Measurements from ENCODE around the gene JOSD2.
"Not testable (repeated sequence)": the region's sequence is repeated elsewhere in the genome, so short reads cannot be mapped to it uniquely, and the experiment has no call there.

Gene JOSD2

DNA sequence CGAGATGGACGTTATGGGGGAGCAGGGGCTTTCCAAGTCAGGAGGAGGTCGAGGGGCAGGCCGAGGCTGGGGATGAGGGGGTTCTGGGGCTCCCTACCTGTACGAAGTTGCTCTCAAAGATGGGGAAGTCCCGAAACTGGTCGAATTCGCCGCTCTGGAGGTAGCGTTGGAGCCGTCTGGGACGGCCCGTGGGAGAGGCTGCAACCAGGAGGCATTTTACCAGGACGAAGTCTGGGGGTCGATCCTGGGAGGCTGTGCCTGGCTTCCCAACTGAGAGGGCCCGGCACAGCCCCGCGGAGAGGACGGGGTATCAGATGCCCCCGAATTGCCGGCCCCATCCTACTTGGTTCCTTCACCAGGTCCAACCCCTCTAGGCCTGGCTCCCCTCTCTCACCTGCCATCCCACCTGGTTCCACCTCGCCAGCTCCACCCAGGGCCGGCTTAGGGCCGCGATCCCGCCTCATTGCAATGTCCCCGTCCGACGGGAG lies 35.2 kb downstream of the JOSD2 start:
- ATAC-seq (no peak), DNase-seq (no peak)

DNA sequence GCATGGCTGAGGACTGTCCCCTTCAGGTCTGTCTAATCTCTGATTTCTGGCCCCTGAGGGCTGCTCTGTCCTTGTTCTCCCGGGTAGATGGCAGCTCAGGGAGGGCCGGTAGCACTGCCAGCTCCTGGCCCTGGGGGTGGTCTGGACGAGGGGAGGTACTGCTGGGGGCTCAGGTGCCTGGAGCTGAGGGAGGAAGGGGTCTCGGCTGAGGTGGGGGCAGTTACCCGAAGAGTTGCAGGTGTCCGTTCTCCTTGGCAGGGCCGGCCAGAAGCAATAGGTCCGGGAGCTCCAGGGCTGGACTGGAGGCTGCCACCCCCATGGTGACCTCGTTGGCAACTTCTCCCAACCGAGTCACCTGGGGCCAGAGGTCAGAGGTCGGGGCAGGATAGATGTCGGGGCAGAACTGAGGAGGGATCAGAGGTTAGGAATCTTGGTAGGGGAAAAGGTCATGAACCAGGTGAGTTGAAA lies 35.9 kb downstream of the JOSD2 start:
- ATAC-seq (no peak), DNase-seq (no peak)

GRCh38 chr19:50473336-50473735 lies 37.7 kb downstream of the JOSD2 start:
- ATAC-seq, DNase-seq: not testable (repeated sequence)

GRCh38 chr19:50468818-50469217 lies 42.2 kb downstream of the JOSD2 start:
- ATAC-seq (no peak), DNase-seq (no peak)

DNA sequence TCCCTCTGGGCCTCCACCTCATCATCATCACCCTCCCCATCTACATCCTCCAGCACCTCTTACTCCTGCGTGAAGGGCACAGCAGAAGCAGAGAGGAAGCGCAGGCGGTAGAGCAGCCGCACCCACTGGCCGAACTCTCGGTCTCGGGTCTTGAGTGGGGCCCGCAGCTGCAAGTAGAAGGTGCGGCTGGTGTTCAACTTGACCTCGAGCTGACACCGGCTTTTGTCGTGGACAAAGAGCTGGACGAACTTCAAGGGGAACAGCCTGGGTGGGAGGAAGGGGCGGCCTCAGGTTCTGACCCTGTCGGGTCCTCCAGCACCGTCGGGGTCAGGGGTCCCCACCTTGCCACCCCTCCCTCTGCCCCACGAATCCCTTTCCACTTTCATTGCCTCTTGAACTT lies 43.4 kb downstream of the JOSD2 start:
- ATAC-seq (no peak), DNase-seq (no peak)

- ATAC-seq (no peak), DNase-seq (no peak)
Measured at GRCh38 chr19:50466706-50467039, 44.3 kb downstream of the JOSD2 start.

GRCh38 chr19:50465986-50466705 lies 44.8 kb downstream of the JOSD2 start:
- no peak for DNase-seq
- no peak for ATAC-seq

DNA sequence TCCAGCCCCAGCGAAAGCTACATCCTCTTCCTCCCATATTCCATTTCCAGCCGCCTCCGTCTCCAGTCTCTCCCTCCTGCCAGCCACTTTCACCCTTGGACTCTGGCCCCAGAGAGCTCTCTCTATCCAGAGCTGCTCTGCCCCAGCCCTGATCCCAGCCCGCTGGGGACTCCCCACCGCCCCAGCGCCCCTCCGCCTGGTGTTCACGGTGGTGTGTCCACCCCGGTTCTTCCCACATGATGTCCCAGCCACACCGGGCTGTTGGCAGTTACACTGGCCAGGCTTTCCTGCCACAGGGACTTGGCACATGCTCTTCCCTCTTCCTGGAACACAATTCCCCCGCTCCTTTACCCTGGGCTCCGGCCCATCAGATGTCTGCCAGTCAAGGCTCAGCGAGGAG lies 46.0 kb downstream of the JOSD2 start:
- no peak for ATAC-seq
- DNase-seq, result no peak

DNA sequence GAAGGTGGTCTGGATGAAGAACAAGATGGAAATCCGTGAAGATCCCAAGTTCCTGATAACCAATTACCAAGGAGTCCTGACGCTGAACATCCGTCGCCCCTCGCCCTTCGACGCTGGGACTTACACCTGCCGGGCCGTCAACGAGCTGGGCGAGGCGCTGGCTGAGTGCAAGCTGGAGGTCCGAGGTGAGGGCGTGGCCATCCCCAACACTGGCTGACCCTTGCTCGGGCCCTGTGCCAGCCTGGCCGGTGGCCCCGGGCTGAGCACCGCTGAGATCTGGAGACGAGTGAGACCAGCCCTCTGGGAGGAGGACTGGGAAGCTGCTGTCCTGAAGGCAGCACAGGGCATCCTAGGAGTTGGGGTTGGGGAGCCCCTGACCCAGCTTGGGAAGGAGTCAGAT lies 46.6 kb downstream of the JOSD2 start:
- ATAC-seq (no peak), DNase-seq (no peak)

DNA sequence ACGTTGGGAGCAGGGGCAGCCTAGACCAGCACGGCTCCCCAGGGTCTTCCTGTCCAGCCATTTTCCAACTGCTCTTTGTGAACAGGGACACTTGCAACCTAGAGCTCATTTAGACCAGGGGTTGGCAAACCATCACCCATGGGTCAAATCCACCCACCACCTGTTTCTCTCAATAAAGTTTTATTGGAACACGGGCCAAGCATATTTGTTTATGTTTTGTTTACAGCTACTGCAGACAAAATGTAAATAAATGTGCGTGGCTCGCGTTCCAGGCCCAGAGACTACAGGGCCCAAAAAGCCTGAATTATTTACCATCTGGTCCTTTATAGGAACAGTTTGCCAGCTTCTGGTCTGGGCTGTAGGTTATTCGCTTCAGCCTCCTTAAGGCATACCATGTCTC lies 48.0 kb downstream of the JOSD2 start:
- no peak for DNase-seq
- no peak for ATAC-seq

- DNase-seq (peak; percentile 70), ATAC-seq (peak; percentile 82)
Measured at GRCh38 chr19:50461066-50461875, 49.7 kb downstream of the JOSD2 start.

- ATAC-seq (peak; percentile 63), DNase-seq (peak; percentile 31)
Measured at GRCh38 chr19:50460161-50460765, 50.7 kb downstream of the JOSD2 start.

GRCh38 chr19:50459638-50460037 lies 51.4 kb downstream of the JOSD2 start:
- ATAC-seq (no peak), DNase-seq (no peak)

- DNase-seq (no peak), ATAC-seq (no peak)
Measured at GRCh38 chr19:50459067-50459456, 51.9 kb downstream of the JOSD2 start.

DNA sequence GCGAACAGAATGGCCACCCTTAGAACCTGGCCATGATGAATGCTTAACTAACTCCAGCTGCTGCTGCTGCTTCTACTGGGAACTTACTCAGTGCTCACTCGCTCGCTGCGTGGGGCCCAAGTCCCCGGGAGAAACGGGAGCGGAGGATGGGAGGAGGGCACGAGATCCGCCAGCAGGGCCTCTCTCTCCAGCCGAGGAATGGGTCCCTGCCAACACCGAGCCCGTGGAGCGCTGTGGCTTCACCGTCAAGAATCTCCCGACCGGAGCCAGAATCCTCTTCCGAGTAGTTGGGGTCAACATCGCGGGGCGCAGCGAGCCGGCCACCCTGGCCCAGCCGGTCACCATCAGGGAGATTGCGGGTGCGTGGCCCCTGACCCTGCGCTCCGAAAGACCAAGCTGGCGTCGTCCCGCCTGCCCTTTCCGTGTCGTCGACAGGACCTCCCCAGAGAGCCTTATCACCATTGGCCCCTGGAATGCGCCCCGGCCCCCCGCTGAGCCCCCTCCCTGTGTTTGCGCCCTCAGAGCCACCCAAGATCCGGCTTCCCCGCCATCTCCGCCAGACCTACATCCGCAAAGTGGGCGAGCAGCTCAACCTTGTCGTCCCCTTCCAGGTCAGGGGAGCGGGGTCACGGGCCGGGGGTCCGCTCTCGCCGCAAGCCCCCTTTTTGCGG lies 52.5 kb downstream of the JOSD2 start:
- DNase-seq, result no peak
- no peak for ATAC-seq

DNA sequence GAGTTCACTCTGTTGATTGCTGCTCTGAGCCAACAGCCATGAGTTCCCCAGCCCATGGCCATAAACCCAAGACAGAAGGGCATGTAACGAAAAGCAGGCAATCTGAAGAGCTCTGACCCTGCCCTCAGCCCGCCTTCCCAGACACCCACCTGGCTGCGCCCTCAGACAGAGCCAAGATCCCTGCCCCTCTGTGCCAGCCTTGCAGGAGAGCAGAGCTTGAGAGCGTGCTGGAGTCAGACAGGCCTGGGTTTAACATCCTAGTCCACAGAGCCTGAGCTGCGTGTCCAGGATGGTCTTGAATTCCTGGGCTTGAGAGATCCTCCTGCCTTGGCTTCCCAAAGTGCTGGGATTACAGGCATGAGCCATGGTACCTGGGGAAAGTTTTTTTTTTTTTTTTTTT lies 53.7 kb downstream of the JOSD2 start:
- ATAC-seq, result no peak
- no peak for DNase-seq
